Body of pancreas (tissue), 4 donors: ENCODE results near the gene CD33.

ENCODE experiments used
- POLR2A ChIP-seq, 3 donors: fragments of 450-650 bp; IDR thresholded peaks; one replicate each; pipeline ENCODE4 v1.6.1; 2016; ENCODE audit warnings: antibody characterized with exemption in 3 of 3, mild to moderate bottlenecking in 2 of 3
- TF ChIP-seq, protein P1 (sequence below), 7 experiments: fragments of 450-650 bp in 4 of 7; fragments of 200-600 bp in 3 of 7; sonication (generic) in 3 of 7; IDR thresholded peaks; one replicate each; pipeline ENCODE4 v1.5.1; 2016 to 2019; ENCODE audit warnings: antibody characterized with exemption in 7 of 7

GRCh38 chr19:51250786-51251467 is 26.0 kb downstream of the CD33 start, which contains the start of gene SIGLECL1:
- no peak for TF ChIP-seq POLR2A (IDR thresholded peaks at IDR 0.05)
- TF ChIP-seq, protein P1, sequence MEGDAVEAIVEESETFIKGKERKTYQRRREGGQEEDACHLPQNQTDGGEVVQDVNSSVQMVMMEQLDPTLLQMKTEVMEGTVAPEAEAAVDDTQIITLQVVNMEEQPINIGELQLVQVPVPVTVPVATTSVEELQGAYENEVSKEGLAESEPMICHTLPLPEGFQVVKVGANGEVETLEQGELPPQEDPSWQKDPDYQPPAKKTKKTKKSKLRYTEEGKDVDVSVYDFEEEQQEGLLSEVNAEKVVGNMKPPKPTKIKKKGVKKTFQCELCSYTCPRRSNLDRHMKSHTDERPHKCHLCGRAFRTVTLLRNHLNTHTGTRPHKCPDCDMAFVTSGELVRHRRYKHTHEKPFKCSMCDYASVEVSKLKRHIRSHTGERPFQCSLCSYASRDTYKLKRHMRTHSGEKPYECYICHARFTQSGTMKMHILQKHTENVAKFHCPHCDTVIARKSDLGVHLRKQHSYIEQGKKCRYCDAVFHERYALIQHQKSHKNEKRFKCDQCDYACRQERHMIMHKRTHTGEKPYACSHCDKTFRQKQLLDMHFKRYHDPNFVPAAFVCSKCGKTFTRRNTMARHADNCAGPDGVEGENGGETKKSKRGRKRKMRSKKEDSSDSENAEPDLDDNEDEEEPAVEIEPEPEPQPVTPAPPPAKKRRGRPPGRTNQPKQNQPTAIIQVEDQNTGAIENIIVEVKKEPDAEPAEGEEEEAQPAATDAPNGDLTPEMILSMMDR (IDR thresholded peaks at IDR 0.05), result no peak
